B cell (primary cell): Measurements from ENCODE around the gene GARRE1. TPM values are rescaled to one million over a fixed set of nuclear protein-coding genes. Genes with fewer than 3 reads are reported as not detected.

Experiments used
- ATAC-seq: fragments of 200-7000 bp; cut with Tn5 transposase; one replicate; pipeline ENCODE4 v1.10.0; 2021; ENCODE audit warnings: low read depth, mild to moderate bottlenecking, moderate number of reproducible peaks, moderate library complexity
- CTCF ChIA-PET: fragments of 350-600 bp; sonication (Branson Sonifier 250); formaldehyde crosslinking; loops from one replicate; lab custom pipeline; 2021; ENCODE audit warnings: antibody characterized with exemption, inconsistent platforms; lab: Charles Lee
- POLR2A ChIA-PET: fragments of 350-600 bp; sonication (Branson Sonifier 250); formaldehyde crosslinking; loops from one replicate; lab custom pipeline; 2021; ENCODE audit warnings: antibody characterized with exemption; lab: Charles Lee
- DNase-seq: peaks from one replicate; pipeline ENCODE4 v3.0.0; 2013
- H2AFZ ChIP-seq: 2 replicates; pipeline ENCODE4 v1.6.1; 2012; ENCODE audit warnings: mild to moderate bottlenecking, low read depth, low read length; ENCODE audit not compliant: insufficient read depth, poor library complexity, severe bottlenecking
- H3K27ac ChIP-seq, 2 donors: 1 replicate in 1 of 2; 2 replicates in 1 of 2; pipeline ENCODE4 v1.5.1; 2012 to 2013; ENCODE audit warnings: low read length in 2 of 2, mild to moderate bottlenecking in 2 of 2, moderate library complexity in 1 of 2
- H3K27me3 ChIP-seq, 4 experiments: fragments of 200-600 bp in 1 of 4; sonication (generic) in 1 of 4; replicated peaks in 1 of 4; 1 replicate in 2 of 4; 2 replicates in 2 of 4; pipeline versions ENCODE4 v1.6.1 to v1.7.0; 2013 to 2016; ENCODE audit warnings: low read length in 3 of 4, mild to moderate bottlenecking in 2 of 4, mixed read lengths in 1 of 4, moderate library complexity in 1 of 4; ENCODE audit not compliant: insufficient read depth in 4 of 4, control insufficient read depth in 3 of 4; ENCODE audit errors: control extremely low read depth in 1 of 4
- H3K36me3 ChIP-seq, 2 experiments: replicated peaks in 1 of 2; 1 replicate in 1 of 2; 2 replicates in 1 of 2; pipeline versions ENCODE4 v1.6.1 to v1.7.1; 2013; ENCODE audit warnings: low read length in 1 of 2; ENCODE audit not compliant: insufficient read depth in 2 of 2, control insufficient read depth in 1 of 2; ENCODE audit errors: control extremely low read depth in 1 of 2, extremely low read depth in 1 of 2
- H3K4me1 ChIP-seq, 2 donors: fragments of 200-600 bp in 1 of 2; sonication (generic) in 1 of 2; 1 replicate in 1 of 2; 2 replicates in 1 of 2; pipeline versions ENCODE4 v1.5.1 to v1.6.1; 2013 to 2017; ENCODE audit warnings: low read length in 2 of 2; ENCODE audit not compliant: control insufficient read depth in 2 of 2, insufficient read depth in 2 of 2
- H3K4me2 ChIP-seq: replicated peaks from 2 replicates; pipeline ENCODE3; 2012; ENCODE audit warnings: mild to moderate bottlenecking, low read depth, low read length; ENCODE audit not compliant: poor library complexity, severe bottlenecking
- H3K4me3 ChIP-seq, 5 experiments: fragments of 200-600 bp in 1 of 5; sonication (generic) in 1 of 5; 1 replicate in 3 of 5; 2 replicates in 2 of 5; pipeline versions ENCODE4 v1.5.1 to v1.7.0; 2011 to 2016; ENCODE audit warnings: low read length in 4 of 5, mild to moderate bottlenecking in 4 of 5, low read depth in 2 of 5, control low read depth in 1 of 5, moderate library complexity in 1 of 5; ENCODE audit not compliant: insufficient read depth in 1 of 5; ENCODE audit errors: control extremely low read depth in 1 of 5, extremely low read depth in 1 of 5
- H3K79me2 ChIP-seq: fragments of 200-600 bp; sonication (generic); one replicate; pipeline ENCODE4 v1.6.0; 2016; ENCODE audit warnings: low read length; ENCODE audit not compliant: control insufficient read depth, insufficient read depth
- H3K9ac ChIP-seq: fragments of 200-600 bp; sonication (generic); 2 replicates; pipeline ENCODE4 v1.6.1; 2017; ENCODE audit warnings: mild to moderate bottlenecking, low read length, moderate library complexity
- H3K9me3 ChIP-seq, 3 donors: one replicate each; pipeline versions ENCODE4 v1.6.1 to v1.7.1; 2013; ENCODE audit warnings: low read length in 2 of 3; ENCODE audit not compliant: control insufficient read depth in 2 of 3, insufficient read depth in 1 of 3; ENCODE audit errors: control extremely low read depth in 1 of 3
- H4K20me1 ChIP-seq: 2 replicates; pipeline ENCODE4 v1.6.0; 2012; ENCODE audit warnings: mild to moderate bottlenecking, low read length; ENCODE audit not compliant: insufficient read depth, control insufficient read depth, poor library complexity, severe bottlenecking
- H3K27ac Mint-ChIP-seq: one replicate; pipeline ENCODE4 v1.8.0; 2021; ENCODE audit warnings: mixed read lengths
- H3K27me3 Mint-ChIP-seq: one replicate; pipeline ENCODE4 v1.8.0; 2021; ENCODE audit warnings: mixed read lengths
- H3K4me1 Mint-ChIP-seq: one replicate; pipeline ENCODE4 v1.8.0; 2021; ENCODE audit warnings: mixed read lengths
- H3K4me3 Mint-ChIP-seq: one replicate; pipeline ENCODE4 v1.8.0; 2021; ENCODE audit warnings: mixed read lengths
- H3K9me3 Mint-ChIP-seq: one replicate; pipeline ENCODE4 v1.8.0; 2022; ENCODE audit warnings: mixed read lengths; ENCODE audit not compliant: insufficient read depth
- CTCF ChIP-seq: fragments of 200-600 bp; IDR thresholded peaks from one replicate; pipeline ENCODE4 v1.8.0; 2022; ENCODE audit warnings: antibody characterized with exemption, mild to moderate bottlenecking
- EZH2 ChIP-seq: IDR thresholded peaks from 2 replicates; pipeline ENCODE4 v1.6.1; 2012; ENCODE audit warnings: borderline replicate concordance, low read depth, mild to moderate bottlenecking, moderate library complexity, low read length; ENCODE audit not compliant: insufficient read depth, poor library complexity, severe bottlenecking
- WGBS: methylation state at CpG from one replicate; pipeline ENCODE4 v1.1.5; 2013; ENCODE audit warnings: missing lambda C conversion rate; ENCODE audit not compliant: insufficient coverage; 5-methylcytosine and 5-hydroxymethylcytosine counted together
- intact Hi-C: fragments of 100-400 bp; cut with micrococcal nuclease; formaldehyde crosslinking; loops from one replicate; pipeline ENCODE4 v1.10.0; 2022
- polyA plus RNA-seq: library from polyadenylated mRNA; depleted of rRNA; stranded (reverse); fragments of >200 nt; gene quantifications from 2 replicates; pipeline ENCODE4 v1.2.3, GENCODE V29; 2012
- total RNA-seq, 2 donors: library from RNA; stranded (reverse); fragments of 120-200 nt in 1 of 2; gene quantifications; 1 replicate in 1 of 2; 2 replicates in 1 of 2; pipeline versions ENCODE4 v1.2.3 to v1.2.4, GENCODE V29; 2013 to 2022

GARRE1 gene
- total and polyA plus RNA-seq, 2 donors (not counting 1 experiment from before 2014, with no cell fraction given) = 26.3 to 55.6 TPM

GRCh38 chr19:34261334-34262109 is 7.2 kb downstream of the GARRE1 start:
- CTCF ChIA-PET = interaction anchor here (0.6 to 1.7 kb wide), 5 partner anchors 9 to 85 kb away, joined by 3 to 4 read pairs (median 3); no protein-coding TSS in a partner anchor
- ATAC-seq = no peak
- H3K27ac Mint-ChIP-seq = peak overlapping the region; percentile 22
- Histone ChIP-seq H3K9ac (no peak overlapping the region), H2AFZ (no peak overlapping the region), H3K4me2 (no peak overlapping the region), H3K4me1 (peaks cover 5 to 12% of the 10 kb centered on the region in 2 donors), H3K9me3 (no peaks in the 10 kb centered on the region), H3K27me3 (no peaks in the 10 kb centered on the region), H3K36me3 (peaks cover 2 to 3% of the 10 kb centered on the region in 2 experiments), H3K27ac (no peak overlapping the region), H3K79me2 (peaks cover 93% of the 10 kb centered on the region), H4K20me1 (peaks cover 16% of the 10 kb centered on the region), H3K4me3 (no peak overlapping the region)
- WGBS = 98% methylated on average over 5 of the region's 6 CpGs
- no peak for TF ChIP-seq EZH2
- TF ChIP-seq CTCF = no peak
- intact Hi-C loops = no loop called here
- POLR2A ChIA-PET = interaction anchor here (0.6 to 1.3 kb wide), 2 partner anchors 8 to 28 kb away, joined by 3 read pairs; no protein-coding TSS in a partner anchor
- H3K27me3 Mint-ChIP-seq = no peaks in the 10 kb centered on the region
- peaks cover 52% of the 10 kb centered on the region for H3K4me1 Mint-ChIP-seq
- no peak for DNase-seq
- H3K9me3 Mint-ChIP-seq = peaks cover 3% of the 10 kb centered on the region
- H3K4me3 Mint-ChIP-seq = no peak overlapping the region

GRCh38 chr19:34263745-34264237 is 9.4 kb downstream of the GARRE1 start:
- Mint-ChIP-seq H3K27me3 (no peaks in the 10 kb centered on the region), H3K27ac (no peak overlapping the region), H3K4me1 (peaks cover 52% of the 10 kb centered on the region), H3K4me3 (no peak overlapping the region), H3K9me3 (peaks cover 3% of the 10 kb centered on the region)
- ChIA-PET CTCF (no interaction called here), POLR2A (no interaction called here)
- no peak overlapping the region for H3K4me2 ChIP-seq
- no peaks in the 10 kb centered on the region for H3K27me3 ChIP-seq
- H3K9ac ChIP-seq = no peak overlapping the region
- peaks cover 93% of the 10 kb centered on the region for H3K79me2 ChIP-seq
- no peaks in the 10 kb centered on the region for H3K9me3 ChIP-seq
- TF ChIP-seq EZH2 (no peak), CTCF (no peak)
- intact Hi-C loops = no loop called here
- 100% methylated on average over 4 of the region's 8 CpGs for WGBS
- H3K4me1 ChIP-seq = peaks cover 25 to 33% of the 10 kb centered on the region in 2 donors
- no peak overlapping the region for H2AFZ ChIP-seq
- peaks cover under 1 to 3% of the 10 kb centered on the region in 2 experiments for H3K36me3 ChIP-seq
- H3K27ac ChIP-seq = no peak overlapping the region
- H4K20me1 ChIP-seq = peaks cover 16% of the 10 kb centered on the region
- no peak overlapping the region for H3K4me3 ChIP-seq
- DNase-seq (no peak), ATAC-seq (no peak)
